GM18873 (cell line): ENCODE measurements around the gene OSBP.
"Not testable (repeated sequence)": the region's sequence is repeated elsewhere in the genome, so short reads cannot be mapped to it uniquely, and the experiment has no call there.

Experiments used
- ATAC-seq: cut with Tn5 transposase; IDR thresholded peaks from one replicate; pipeline ENCODE4 v1.9.1; 2021; ENCODE audit warnings: mild to moderate bottlenecking, moderate library complexity, moderate number of reproducible peaks; ENCODE audit not compliant: unreplicated experiment, low FRiP score

Gene OSBP

GRCh38 chr11:59556115-59556916, 59.3 kb downstream of the OSBP start:
- no peak for ATAC-seq

GRCh38 chr11:59555601-59556114, 59.9 kb downstream of the OSBP start:
- ATAC-seq: no peak

GRCh38 chr11:59553323-59553722, 62.3 kb downstream of the OSBP start:
- no peak for ATAC-seq

- ATAC-seq: no peak
Measured at GRCh38 chr11:59552844-59553243, 62.7 kb downstream of the OSBP start.

- no peak for ATAC-seq
Measured at GRCh38 chr11:59551659-59552521, 63.7 kb downstream of the OSBP start.

GRCh38 chr11:59550842-59551658, 64.5 kb downstream of the OSBP start:
- ATAC-seq: no peak

- peak; percentile 68 for ATAC-seq
Measured at GRCh38 chr11:59550368-59550841, 65.2 kb downstream of the OSBP start.

- no peak for ATAC-seq
Measured at GRCh38 chr11:59548309-59548656, 67.3 kb downstream of the OSBP start.

- not testable (repeated sequence) for ATAC-seq
Measured at GRCh38 chr11:59547605-59548308, 67.8 kb downstream of the OSBP start.

GRCh38 chr11:59545179-59546020, 70.2 kb downstream of the OSBP start:
- no peak for ATAC-seq

- ATAC-seq: no peak
Measured at GRCh38 chr11:59544869-59545178, 70.8 kb downstream of the OSBP start.

- ATAC-seq: not testable (repeated sequence)
Measured at GRCh38 chr11:59543713-59544112, 71.9 kb downstream of the OSBP start.

- no peak for ATAC-seq
Measured at GRCh38 chr11:59542142-59542810, 73.3 kb downstream of the OSBP start.

GRCh38 chr11:59534676-59535075, 80.9 kb downstream of the OSBP start:
- no peak for ATAC-seq

GRCh38 chr11:59532620-59533019, 83.0 kb downstream of the OSBP start:
- ATAC-seq: no peak

GRCh38 chr11:59528711-59529110, 86.9 kb downstream of the OSBP start:
- ATAC-seq: no peak
